Calu3 (cell line): ENCODE results near the gene WDPCP. TPM values are rescaled to one million over a fixed set of nuclear protein-coding genes. Genes with fewer than 3 reads are reported as not detected.
"Not testable (repeated sequence)": the region's sequence is repeated elsewhere in the genome, so short reads cannot be mapped to it uniquely, and the experiment has no call there.

Experiments used
- BruUV-seq: library from RNA; stranded (reverse); fragments of 400-500 nt; replicated peaks from 2 replicates; lab custom pipeline; 2021; lab: Mats Ljungman, UMichigan
- CTCF ChIA-PET: fragments of 300-600 bp; sonication (Branson Sonifier 250); formaldehyde crosslinking; loops from one replicate; lab custom pipeline; 2022; ENCODE audit warnings: antibody characterized with exemption; lab: Charles Lee
- DNase-seq: peaks from one replicate; pipeline ENCODE4 v3.0.0; 2022
- H3K27ac Mint-ChIP-seq: one replicate; pipeline ENCODE4 v1.8.0; 2022; ENCODE audit warnings: mixed read lengths; ENCODE audit not compliant: unreplicated experiment
- H3K27me3 Mint-ChIP-seq: one replicate; pipeline ENCODE4 v1.8.0; 2022; ENCODE audit warnings: mixed read lengths; ENCODE audit not compliant: unreplicated experiment
- H3K36me3 Mint-ChIP-seq: one replicate; pipeline ENCODE4 v1.8.0; 2022; ENCODE audit warnings: mild to moderate bottlenecking, moderate library complexity, mixed read lengths; ENCODE audit not compliant: insufficient read depth, unreplicated experiment
- H3K4me1 Mint-ChIP-seq: one replicate; pipeline ENCODE4 v1.8.0; 2022; ENCODE audit warnings: mild to moderate bottlenecking, low read depth, mixed read lengths; ENCODE audit not compliant: unreplicated experiment
- H3K4me3 Mint-ChIP-seq: one replicate; pipeline ENCODE4 v1.8.0; 2022; ENCODE audit warnings: mild to moderate bottlenecking, low read depth, moderate library complexity, mixed read lengths; ENCODE audit not compliant: unreplicated experiment
- H3K9me3 Mint-ChIP-seq: one replicate; pipeline ENCODE4 v1.8.0; 2022; ENCODE audit warnings: low read depth, mixed read lengths; ENCODE audit not compliant: unreplicated experiment
- intact Hi-C: fragments of 100-400 bp; cut with micrococcal nuclease; formaldehyde crosslinking; loops from one replicate; pipeline ENCODE4 v1.10.0; 2022; ENCODE audit not compliant: unreplicated experiment
- total RNA-seq: library from RNA; stranded (reverse); gene quantifications from 2 replicates; pipeline ENCODE4 v1.2.3, GENCODE V29; 2022
- TF ChIP-seq, protein P1 (sequence below): fragments of 200-600 bp; IDR thresholded peaks from one replicate; pipeline ENCODE4 v1.8.0; 2022; ENCODE audit warnings: antibody characterized with exemption; ENCODE audit not compliant: unreplicated experiment

The WDPCP gene
- total RNA-seq, 1 experiment from 2014 or later, result 9.0 TPM

DNA sequence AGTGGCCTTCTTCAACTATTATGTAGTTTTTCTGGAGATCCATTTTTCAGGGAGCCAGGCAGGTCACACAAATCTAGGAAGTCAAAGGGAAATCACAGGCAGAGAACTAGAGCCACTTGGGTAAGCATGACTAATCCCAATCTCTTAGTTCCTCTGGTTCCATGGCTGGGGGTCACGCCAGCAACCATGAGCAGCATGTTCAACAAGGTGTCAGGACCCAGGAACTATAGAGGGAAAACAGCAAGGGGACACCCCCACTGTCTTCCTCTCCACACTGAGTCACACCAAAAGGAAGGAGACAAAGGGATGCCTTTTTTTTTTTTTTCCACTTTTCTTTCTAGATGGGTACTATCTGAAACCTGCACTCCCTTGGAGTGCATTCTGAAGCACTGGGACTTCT, 286.8 kb downstream of the WDPCP start:
- Mint-ChIP-seq H3K27me3 (no peaks in the 10 kb centered on the region), H3K27ac (no peak overlapping the region), H3K4me3 (no peak overlapping the region), H3K9me3 (peaks cover 13% of the 10 kb centered on the region), H3K4me1 (no peaks in the 10 kb centered on the region), H3K36me3 (no peaks in the 10 kb centered on the region)
- CTCF ChIA-PET, result no interaction called here
- intact Hi-C loops, result no loop called here
- TF ChIP-seq, protein P1, sequence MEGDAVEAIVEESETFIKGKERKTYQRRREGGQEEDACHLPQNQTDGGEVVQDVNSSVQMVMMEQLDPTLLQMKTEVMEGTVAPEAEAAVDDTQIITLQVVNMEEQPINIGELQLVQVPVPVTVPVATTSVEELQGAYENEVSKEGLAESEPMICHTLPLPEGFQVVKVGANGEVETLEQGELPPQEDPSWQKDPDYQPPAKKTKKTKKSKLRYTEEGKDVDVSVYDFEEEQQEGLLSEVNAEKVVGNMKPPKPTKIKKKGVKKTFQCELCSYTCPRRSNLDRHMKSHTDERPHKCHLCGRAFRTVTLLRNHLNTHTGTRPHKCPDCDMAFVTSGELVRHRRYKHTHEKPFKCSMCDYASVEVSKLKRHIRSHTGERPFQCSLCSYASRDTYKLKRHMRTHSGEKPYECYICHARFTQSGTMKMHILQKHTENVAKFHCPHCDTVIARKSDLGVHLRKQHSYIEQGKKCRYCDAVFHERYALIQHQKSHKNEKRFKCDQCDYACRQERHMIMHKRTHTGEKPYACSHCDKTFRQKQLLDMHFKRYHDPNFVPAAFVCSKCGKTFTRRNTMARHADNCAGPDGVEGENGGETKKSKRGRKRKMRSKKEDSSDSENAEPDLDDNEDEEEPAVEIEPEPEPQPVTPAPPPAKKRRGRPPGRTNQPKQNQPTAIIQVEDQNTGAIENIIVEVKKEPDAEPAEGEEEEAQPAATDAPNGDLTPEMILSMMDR, result no peak
- no TSS peak for BruUV-seq
- DNase-seq, result no peak

DNA sequence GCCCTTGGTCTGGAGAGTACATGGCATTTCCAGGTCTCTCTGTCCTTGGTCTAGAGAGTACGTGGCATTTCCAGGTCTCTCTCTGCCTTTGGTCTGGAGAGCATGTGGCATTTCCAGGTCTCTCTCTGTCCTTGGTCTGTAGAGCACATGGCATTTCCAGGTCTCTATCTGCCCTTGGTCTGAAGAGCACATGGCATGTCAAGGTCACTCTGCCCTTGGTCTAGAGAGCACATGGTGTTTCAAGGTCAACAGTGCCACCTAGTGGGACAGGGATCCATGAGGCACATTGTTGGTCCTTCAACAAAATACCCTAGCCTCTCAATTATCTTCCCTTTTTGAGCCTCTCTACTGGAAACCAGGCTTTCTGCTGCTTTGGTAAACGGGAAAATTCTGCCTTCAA, 287.4 kb downstream of the WDPCP start:
- CTCF ChIA-PET, result no interaction called here
- intact Hi-C loops, result no loop called here
- DNase-seq, result no peak

GRCh38 chr2:63287956-63288355, 300.3 kb downstream of the WDPCP start:
- no TSS peak for BruUV-seq
- no peak overlapping the region for H3K27ac Mint-ChIP-seq
- no peaks in the 10 kb centered on the region for H3K36me3 Mint-ChIP-seq
- TF ChIP-seq, protein P1, result no peak
- intact Hi-C loops, result no loop called here
- CTCF ChIA-PET, result no interaction called here
- DNase-seq, result no peak
- H3K4me1 Mint-ChIP-seq, result no peaks in the 10 kb centered on the region
- peaks cover 7% of the 10 kb centered on the region for H3K9me3 Mint-ChIP-seq
- no peaks in the 10 kb centered on the region for H3K27me3 Mint-ChIP-seq
- no peak overlapping the region for H3K4me3 Mint-ChIP-seq

More for the DNA sequence above, 287.4 kb downstream of the WDPCP start:
- BruUV-seq, result no TSS peak
- H3K4me1 Mint-ChIP-seq, result no peaks in the 10 kb centered on the region
- no peak overlapping the region for H3K4me3 Mint-ChIP-seq
- no peak overlapping the region for H3K27ac Mint-ChIP-seq
- no peaks in the 10 kb centered on the region for H3K36me3 Mint-ChIP-seq
- TF ChIP-seq, protein P1, result no peak
- H3K9me3 Mint-ChIP-seq, result peaks cover 15% of the 10 kb centered on the region
- H3K27me3 Mint-ChIP-seq, result no peaks in the 10 kb centered on the region

DNA sequence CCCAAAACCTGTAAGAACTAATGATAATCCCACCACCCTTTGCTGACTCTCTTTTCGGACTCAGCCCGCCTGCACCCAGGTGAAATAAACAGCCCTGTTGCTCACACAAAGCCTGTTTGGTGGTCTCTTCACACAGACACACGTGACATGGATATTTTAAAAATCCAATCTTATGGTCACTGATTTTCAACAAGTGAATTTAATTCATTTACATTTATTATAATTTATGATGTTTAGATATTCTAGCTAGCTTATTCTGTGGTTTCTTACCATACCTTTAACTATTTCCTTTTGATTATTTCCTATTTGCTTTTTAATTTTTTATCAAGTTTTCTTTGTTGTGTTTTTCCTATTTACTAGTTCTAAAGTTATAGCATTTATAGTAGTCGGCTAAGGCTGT, 301.8 kb downstream of the WDPCP start:
- H3K36me3 Mint-ChIP-seq, intact Hi-C loops, H3K4me1 Mint-ChIP-seq, H3K27me3 Mint-ChIP-seq, H3K4me3 Mint-ChIP-seq, H3K27ac Mint-ChIP-seq, H3K9me3 Mint-ChIP-seq, DNase-seq, CTCF ChIA-PET, BruUV-seq: not testable (repeated sequence)

DNA sequence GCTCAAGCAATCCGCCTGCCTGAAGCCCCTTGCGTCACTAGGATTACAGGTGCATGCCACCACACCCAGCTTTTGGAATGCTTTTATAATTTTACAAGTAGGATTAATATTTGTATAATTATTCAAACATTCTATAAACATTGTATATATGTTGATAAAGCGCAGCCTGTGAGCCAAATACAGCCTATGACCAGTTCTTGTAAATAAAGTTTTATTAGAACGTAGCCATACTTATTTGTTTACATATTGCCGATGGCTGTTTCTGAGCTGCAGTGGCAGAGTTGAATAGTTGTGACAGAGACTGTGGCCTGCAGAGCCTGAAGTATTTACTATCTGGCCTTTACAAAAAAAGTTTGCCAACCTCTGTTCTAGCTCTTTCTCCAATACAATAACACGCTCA, 305.0 kb downstream of the WDPCP start:
- CTCF ChIA-PET, result no interaction called here
- Mint-ChIP-seq H3K4me1 (no peaks in the 10 kb centered on the region), H3K36me3 (no peaks in the 10 kb centered on the region), H3K27ac (no peak overlapping the region), H3K27me3 (no peaks in the 10 kb centered on the region), H3K9me3 (peaks cover 17% of the 10 kb centered on the region), H3K4me3 (no peak overlapping the region)
- TF ChIP-seq, protein P1, result no peak
- BruUV-seq, result no TSS peak
- no peak for DNase-seq
- intact Hi-C loops, result no loop called here
